ENCODE results near the gene PLCH2. TPM values are rescaled to one million over a fixed set of nuclear protein-coding genes. Genes with fewer than 3 reads are reported as not detected.

The PLCH2 gene
- total and polyA plus RNA-seq, 2 donors (not counting 3 experiments of a cell fraction or from before 2014, with no cell fraction given) = 0.19 to 0.31 TPM

- H3K27ac ChIP-seq (ENCODE audit: insufficient read depth, low read depth, low read length) = no peak overlapping the region
- H3K9me1 ChIP-seq (replicated peaks; ENCODE audit: control insufficient read depth, extremely low read depth, insufficient read depth, low read length) = no peaks in the 10 kb centered on the region
- ChIA-PET CTCF (no interaction called here), POLR2A (no interaction called here)
- intact Hi-C loops (cut with micrococcal nuclease) (no loop called here), dilution Hi-C loops (cut with MboI; ENCODE audit: extremely low pct_ligation_motif_present, low sequenced_read_pairs) (no loop called here)
- no peaks in the 10 kb centered on the region for H3K9me3 ChIP-seq (replicated peaks; ENCODE audit: control insufficient read depth, insufficient read depth, low read length)
- no peak for DNase-seq (ENCODE audit: low read depth, low spot score)
- H3K79me2 ChIP-seq (ENCODE audit: control insufficient read depth, insufficient read depth, low read length) = peaks cover 18% of the 10 kb centered on the region
- no peak overlapping the region for H3K4me2 ChIP-seq (ENCODE audit: insufficient read depth, low read length)
- FAIRE-seq = no peak
- H3K27me3 ChIP-seq (ENCODE audit: control insufficient read depth in 2 of 2, insufficient read depth in 2 of 2, low read length in 2 of 2) = peaks cover 16 to 17% of the 10 kb centered on the region in 2 experiments
- TF ChIP-seq POLR2AphosphoS5 (IDR thresholded peaks at IDR 0.05; ENCODE audit: insufficient read depth, low read depth, low read length) (no peak), POLR2A (IDR thresholded peaks at IDR 0.05; ENCODE audit: low read depth, low read length) (no peak), EZH2 (IDR thresholded peaks at IDR 0.05; ENCODE audit: borderline replicate concordance, low read depth, low read length, severe bottlenecking) (peak; percentile 51)
- TF ChIP-seq, protein P1, sequence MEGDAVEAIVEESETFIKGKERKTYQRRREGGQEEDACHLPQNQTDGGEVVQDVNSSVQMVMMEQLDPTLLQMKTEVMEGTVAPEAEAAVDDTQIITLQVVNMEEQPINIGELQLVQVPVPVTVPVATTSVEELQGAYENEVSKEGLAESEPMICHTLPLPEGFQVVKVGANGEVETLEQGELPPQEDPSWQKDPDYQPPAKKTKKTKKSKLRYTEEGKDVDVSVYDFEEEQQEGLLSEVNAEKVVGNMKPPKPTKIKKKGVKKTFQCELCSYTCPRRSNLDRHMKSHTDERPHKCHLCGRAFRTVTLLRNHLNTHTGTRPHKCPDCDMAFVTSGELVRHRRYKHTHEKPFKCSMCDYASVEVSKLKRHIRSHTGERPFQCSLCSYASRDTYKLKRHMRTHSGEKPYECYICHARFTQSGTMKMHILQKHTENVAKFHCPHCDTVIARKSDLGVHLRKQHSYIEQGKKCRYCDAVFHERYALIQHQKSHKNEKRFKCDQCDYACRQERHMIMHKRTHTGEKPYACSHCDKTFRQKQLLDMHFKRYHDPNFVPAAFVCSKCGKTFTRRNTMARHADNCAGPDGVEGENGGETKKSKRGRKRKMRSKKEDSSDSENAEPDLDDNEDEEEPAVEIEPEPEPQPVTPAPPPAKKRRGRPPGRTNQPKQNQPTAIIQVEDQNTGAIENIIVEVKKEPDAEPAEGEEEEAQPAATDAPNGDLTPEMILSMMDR (IDR thresholded peaks at IDR 0.05; ENCODE audit: extremely low read depth in 1 of 2, insufficient read depth in 1 of 2, low read depth in 1 of 2, low read length in 2 of 2) = no peak
- peaks cover 15% of the 10 kb centered on the region for H3K4me1 ChIP-seq (ENCODE audit: control insufficient read depth, extremely low read depth, insufficient read depth, low read length)
- no peak overlapping the region for H3K4me3 ChIP-seq (replicated peaks in 1 of 3; ENCODE audit: insufficient read depth in 1 of 3, low read depth in 1 of 3, low read length in 3 of 3)
- no peak overlapping the region for H2AFZ ChIP-seq (ENCODE audit: low read depth, low read length)
- H3K9ac ChIP-seq (replicated peaks; ENCODE audit: extremely low read depth, insufficient read depth, low read length) = no peak overlapping the region
- BruUV-seq (replicated peaks) = no TSS peak
- no peaks in the 10 kb centered on the region for H4K20me1 ChIP-seq (replicated peaks; ENCODE audit: control insufficient read depth, extremely low read depth, insufficient read depth, low read length)
- no peaks in the 10 kb centered on the region for H3K36me3 ChIP-seq (ENCODE audit: control insufficient read depth in 2 of 2, extremely low read depth in 1 of 2, insufficient read depth in 2 of 2, low read length in 2 of 2)
Measured at GRCh38 chr1:2528966-2529783, 53.1 kb downstream of the PLCH2 start.

Data from endothelial cell of umbilical vein (primary cell).